ENCODE measurements around the gene PLEKHA5. TPM values are rescaled to one million over a fixed set of nuclear protein-coding genes. Genes with fewer than 3 reads are reported as not detected.
"Not testable (repeated sequence)": the region's sequence is repeated elsewhere in the genome, so short reads cannot be mapped to it uniquely, and the experiment has no call there.

Gene PLEKHA5
- total RNA-seq, 1 donor from 2014 or later, result 15.8 TPM

- ATAC-seq (no peak), DNase-seq (ENCODE audit: low spot score) (no peak)
These were observed 132.2 kb downstream of the PLEKHA5 start for GRCh38 chr12:19261773-19262172.

GRCh38 chr12:19263672-19264071, 134.1 kb downstream of the PLEKHA5 start:
- ATAC-seq (no peak), DNase-seq (ENCODE audit: low spot score) (no peak)

- ATAC-seq (peak; percentile 77), DNase-seq (ENCODE audit: low spot score) (peak; percentile 53)
These were observed 144.2 kb downstream of the PLEKHA5 start for GRCh38 chr12:19273482-19274330.

GRCh38 chr12:19276767-19277166, 147.2 kb downstream of the PLEKHA5 start:
- DNase-seq (ENCODE audit: low spot score) (no peak), ATAC-seq (no peak)

GRCh38 chr12:19277711-19278110, 148.2 kb downstream of the PLEKHA5 start:
- ATAC-seq (no peak), DNase-seq (ENCODE audit: low spot score) (no peak)

- DNase-seq (ENCODE audit: low spot score), result no peak
These were observed 148.9 kb downstream of the PLEKHA5 start for GRCh38 chr12:19278407-19278806.

GRCh38 chr12:19282133-19282699, 152.7 kb downstream of the PLEKHA5 start:
- ATAC-seq (no peak), DNase-seq (ENCODE audit: low spot score) (no peak)

More at GRCh38 chr12:19278407-19278806, 148.9 kb downstream of the PLEKHA5 start:
- no peak for ATAC-seq

GRCh38 chr12:19284658-19285057, 155.1 kb downstream of the PLEKHA5 start:
- DNase-seq (ENCODE audit: low spot score) (no peak), ATAC-seq (peak; percentile 51)

GRCh38 chr12:19285793-19286448, 156.4 kb downstream of the PLEKHA5 start:
- no peak for DNase-seq (ENCODE audit: low spot score)
- peak; percentile 32 for ATAC-seq

- no peak for DNase-seq (ENCODE audit: low spot score)
- no peak for ATAC-seq
These were observed 157.8 kb downstream of the PLEKHA5 start for GRCh38 chr12:19287302-19287701.

- ATAC-seq (no peak), DNase-seq (ENCODE audit: low spot score) (no peak)
These were observed 158.6 kb downstream of the PLEKHA5 start for GRCh38 chr12:19288161-19288560.

- ATAC-seq (peak; percentile 75), DNase-seq (ENCODE audit: low spot score) (no peak)
These were observed 159.2 kb downstream of the PLEKHA5 start for GRCh38 chr12:19288603-19289244.

GRCh38 chr12:19298836-19299605, 169.5 kb downstream of the PLEKHA5 start:
- DNase-seq (ENCODE audit: low spot score) (no peak), ATAC-seq (no peak)

- DNase-seq (ENCODE audit: low spot score) (no peak), ATAC-seq (no peak)
These were observed 170.2 kb downstream of the PLEKHA5 start for GRCh38 chr12:19299765-19300164.

GRCh38 chr12:19301223-19301622, 171.7 kb downstream of the PLEKHA5 start:
- no peak for ATAC-seq
- no peak for DNase-seq (ENCODE audit: low spot score)

- ATAC-seq, result no peak
These were observed 172.2 kb downstream of the PLEKHA5 start for GRCh38 chr12:19301688-19302087.

GRCh38 chr12:19302100-19302640, 172.6 kb downstream of the PLEKHA5 start:
- DNase-seq (ENCODE audit: low spot score), result no peak
- ATAC-seq, result no peak

More at GRCh38 chr12:19301688-19302087, 172.2 kb downstream of the PLEKHA5 start:
- no peak for DNase-seq (ENCODE audit: low spot score)

GRCh38 chr12:19303496-19303895, 174.0 kb downstream of the PLEKHA5 start:
- DNase-seq (ENCODE audit: low spot score) (no peak), ATAC-seq (no peak)

GRCh38 chr12:19304149-19304750, 174.7 kb downstream of the PLEKHA5 start:
- ATAC-seq (no peak), DNase-seq (ENCODE audit: low spot score) (no peak)

GRCh38 chr12:19305621-19306020, 176.1 kb downstream of the PLEKHA5 start:
- not testable (repeated sequence) for DNase-seq (ENCODE audit: low spot score); ATAC-seq

All from left lobe of liver (tissue), 2 donors.